ENCODE measurements around the gene FLT3.
"Not testable (repeated sequence)": the region's sequence is repeated elsewhere in the genome, so short reads cannot be mapped to it uniquely, and the experiment has no call there.

GRCh38 chr13:28101886-28102285, 1.5 kb upstream of the FLT3 start:
- TF ChIP-seq CTCF (IDR thresholded peaks at IDR 0.05; ENCODE audit: insufficient read depth, low read length, poor library complexity, severe bottlenecking); EZH2phosphoT487 (conservative IDR thresholded peaks at IDR 0.05; ENCODE audit: low read length): not testable (repeated sequence)
